ENCODE measurements around the gene USP54. TPM values are rescaled to one million over a fixed set of nuclear protein-coding genes. Genes with fewer than 3 reads are reported as not detected.
"Not testable (repeated sequence)": the region's sequence is repeated elsewhere in the genome, so short reads cannot be mapped to it uniquely, and the experiment has no call there.

USP54 gene
- 19.2 and 43.2 TPM in 2 replicates for total RNA-seq (2014; rRNA removed)
- 7.5 TPM for polyA plus RNA-seq (2012)

GRCh38 chr10:73590881-73591799 lies at the start of gene USP54:
Gene USP54, minus strand, starts transcription at chr10:73591342. Its CDS starts 15,684 bp downstream, at chr10:73575658.
- DNase-seq (ENCODE audit: low read depth): peak; percentile 92

- DNase-seq (ENCODE audit: low read depth): no peak
Measured at GRCh38 chr10:73639286-73639685, 48.1 kb upstream of the USP54 start.

GRCh38 chr10:73635781-73636180 lies 44.6 kb upstream of the USP54 start:
- no peak for DNase-seq (ENCODE audit: low read depth)

- DNase-seq (ENCODE audit: low read depth): peak; percentile 19
Measured at GRCh38 chr10:73634421-73634820, 43.3 kb upstream of the USP54 start.

DNA sequence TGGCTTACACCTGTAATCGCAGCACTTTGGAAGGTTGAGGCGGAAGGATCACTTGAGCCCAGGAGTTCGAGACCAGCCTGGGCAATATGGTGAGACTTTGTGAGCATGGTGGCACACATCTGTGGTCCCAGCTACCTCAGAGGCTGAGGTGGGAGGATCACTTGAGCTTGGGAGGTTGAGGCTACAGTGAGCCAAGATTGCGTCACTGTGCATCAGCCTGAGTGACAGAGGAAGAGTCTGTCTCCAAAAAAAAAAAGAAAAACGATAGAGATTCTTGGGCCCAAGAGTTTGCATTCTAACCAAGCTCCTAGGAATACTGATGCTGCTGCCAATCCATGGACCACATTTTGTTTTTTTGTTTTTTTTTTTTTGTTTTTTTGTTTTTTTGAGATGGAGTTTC lies 38.0 kb upstream of the USP54 start:
- DNase-seq (ENCODE audit: low read depth): no peak

DNA sequence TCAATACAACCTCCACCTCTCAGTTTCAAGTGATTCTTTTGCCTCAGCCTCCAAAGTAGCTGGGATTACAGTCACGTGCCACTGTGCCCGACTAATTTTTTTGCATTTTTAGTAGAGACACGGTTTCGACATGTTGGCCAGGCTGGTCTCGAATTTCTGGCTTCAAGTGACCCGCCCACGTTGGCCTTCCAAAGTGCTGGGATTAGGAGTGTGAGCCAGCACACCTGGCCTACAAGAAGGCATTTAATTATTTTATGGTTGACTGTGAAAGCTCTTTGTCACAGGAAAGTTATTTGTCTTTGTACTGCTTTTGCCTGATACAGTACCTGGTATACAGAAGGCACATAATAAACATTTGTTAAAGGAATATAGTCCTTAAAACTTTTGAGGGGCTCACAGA lies 37.3 kb upstream of the USP54 start:
- DNase-seq (ENCODE audit: low read depth): no peak

DNA sequence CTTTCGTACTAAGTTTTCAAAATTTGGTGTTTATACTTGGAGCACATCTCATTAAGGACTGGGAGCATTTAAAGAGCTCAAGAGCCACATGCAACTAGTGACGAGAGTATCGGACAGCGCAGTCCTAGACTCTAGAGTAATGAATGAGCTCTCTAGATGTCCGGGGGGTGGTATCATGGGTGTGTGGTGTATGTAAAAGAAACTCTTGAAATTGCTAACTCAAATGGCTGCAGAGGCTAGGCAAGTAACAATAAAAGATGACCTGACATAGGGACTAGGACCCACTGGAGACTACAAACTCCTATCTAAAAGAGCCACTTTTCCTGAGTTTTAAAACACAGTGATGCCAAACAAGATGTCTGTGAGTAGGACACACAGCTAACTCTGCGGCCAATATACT lies 36.2 kb upstream of the USP54 start:
- DNase-seq (ENCODE audit: low read depth): no peak

DNA sequence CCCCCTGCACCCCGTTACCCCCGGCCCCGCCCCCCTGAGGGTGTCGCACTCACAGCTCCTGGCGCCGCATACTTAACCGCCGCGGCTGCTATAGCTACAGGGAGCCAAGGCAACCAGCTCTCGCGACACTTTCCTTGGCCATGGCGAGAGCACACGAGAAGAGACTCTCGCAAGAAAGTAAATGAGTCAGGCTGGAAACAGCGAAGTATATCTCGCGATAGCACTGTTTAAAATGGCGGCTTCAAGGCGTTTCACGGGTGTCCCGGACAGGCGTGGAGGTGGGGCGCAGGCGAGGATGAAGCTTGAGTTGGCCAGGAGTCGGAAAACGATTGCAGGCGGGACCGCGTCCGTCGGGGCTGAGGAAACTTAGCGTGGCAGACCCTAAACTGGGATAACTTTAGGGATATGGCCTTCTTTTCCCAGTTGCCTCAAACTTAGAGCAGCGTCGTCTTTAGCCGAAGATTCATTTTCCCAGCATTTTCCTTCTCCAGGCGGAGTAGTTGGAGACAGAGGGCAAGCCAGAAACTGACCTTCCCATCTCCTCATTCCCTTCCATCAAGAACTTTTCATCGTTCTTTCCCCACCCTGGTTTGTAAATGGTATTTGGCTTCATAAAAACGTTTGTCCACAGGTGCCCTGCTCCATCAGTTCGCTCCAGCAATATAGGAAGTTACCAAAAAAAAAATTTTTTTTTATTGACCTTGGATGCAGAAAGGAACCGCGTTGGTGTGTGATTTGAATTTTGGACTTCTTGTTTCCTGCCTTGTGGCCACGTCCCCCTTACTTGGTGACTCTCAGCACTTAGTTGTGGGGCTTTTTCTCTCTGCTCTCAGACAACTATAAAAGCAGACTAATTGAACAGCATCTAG lies 35.0 kb upstream of the USP54 start:
- peak; percentile 98 for DNase-seq (ENCODE audit: low read depth)

DNA sequence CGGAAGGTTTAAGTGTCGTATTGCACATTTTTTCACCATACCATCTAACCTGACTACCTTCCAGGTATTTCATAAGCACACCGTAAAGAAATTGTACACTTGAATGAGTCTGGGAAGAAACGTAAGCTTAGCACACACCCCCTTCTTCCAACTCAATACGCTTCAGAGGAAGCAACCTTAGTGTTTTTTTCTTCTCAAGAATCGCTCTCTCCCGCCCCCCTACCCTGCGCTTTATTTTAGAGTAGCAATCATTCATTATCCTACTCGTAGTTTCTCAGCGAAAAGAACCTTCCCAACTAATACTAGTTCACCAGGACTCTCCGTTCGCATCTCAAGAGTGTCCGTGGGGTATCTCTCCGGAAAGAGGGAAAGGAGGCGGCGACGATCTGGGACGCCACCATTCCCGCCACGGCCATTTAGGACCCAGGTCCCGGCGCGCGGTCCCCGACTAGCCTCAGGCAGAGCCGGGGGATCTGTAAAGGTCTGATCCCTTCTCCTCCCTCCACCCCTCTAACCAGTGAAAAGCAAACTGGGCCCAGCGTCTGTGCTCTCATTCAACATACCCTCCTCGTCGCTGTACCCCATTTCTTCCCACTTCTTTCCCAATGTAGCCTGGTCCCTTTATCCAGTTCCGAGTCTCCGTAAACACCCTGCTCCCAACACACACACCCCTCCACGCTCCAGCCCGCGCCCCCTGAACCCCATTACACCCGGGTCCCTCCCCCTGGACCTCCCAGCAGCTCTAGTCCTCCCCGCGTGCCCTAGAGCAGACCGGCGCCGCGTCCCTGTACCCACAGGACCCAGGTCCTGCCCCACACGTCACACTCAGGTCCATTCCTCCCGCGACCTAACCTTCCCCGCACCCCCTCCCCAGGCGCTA lies 34.1 kb upstream of the USP54 start:
- peak; percentile 27 for DNase-seq (ENCODE audit: low read depth)

DNA sequence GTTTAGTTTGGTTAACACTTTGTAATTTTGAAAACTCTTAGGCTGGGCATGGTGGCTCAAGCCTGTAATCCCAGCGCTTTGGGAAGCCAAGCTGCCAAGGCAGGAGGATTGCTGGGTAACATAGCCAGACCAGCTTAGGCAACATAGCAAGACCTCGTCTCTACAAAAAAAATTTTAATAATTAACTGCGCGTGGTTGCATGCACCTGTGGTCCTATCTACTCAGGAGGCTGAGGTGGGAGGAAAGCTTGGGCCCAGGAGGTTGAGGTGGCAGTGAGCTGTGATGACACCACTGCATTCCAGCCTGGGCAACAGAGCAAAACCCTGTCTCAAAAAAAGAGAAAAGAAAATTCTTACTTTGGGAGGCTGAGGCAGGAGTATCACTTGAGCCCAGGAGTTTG lies 31.9 kb upstream of the USP54 start:
- no peak for DNase-seq (ENCODE audit: low read depth)

DNA sequence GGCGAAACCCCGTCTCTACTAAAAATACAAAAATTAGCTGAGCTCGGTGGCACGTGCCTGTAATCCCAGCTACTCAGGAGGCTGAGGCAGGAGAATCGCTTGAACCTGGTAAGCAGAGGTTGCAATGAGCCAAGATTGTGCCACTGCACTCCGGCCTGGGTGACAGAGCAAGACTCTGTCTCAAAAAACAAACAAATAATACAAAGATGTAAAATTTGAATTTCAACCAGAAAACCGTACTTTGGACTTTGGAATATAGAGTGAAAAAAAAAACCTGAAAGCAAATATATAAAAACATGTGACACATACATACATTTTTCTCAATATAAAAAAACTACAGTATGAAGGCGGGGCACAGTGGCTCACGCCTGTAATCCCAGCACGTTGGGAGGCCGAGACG lies 29.8 kb upstream of the USP54 start:
- DNase-seq (ENCODE audit: low read depth): not testable (repeated sequence)

- DNase-seq (ENCODE audit: low read depth): not testable (repeated sequence)
Measured at GRCh38 chr10:73617143-73617542, 26.0 kb upstream of the USP54 start.

- no peak for DNase-seq (ENCODE audit: low read depth)
Measured at GRCh38 chr10:73614720-73615119, 23.6 kb upstream of the USP54 start.

GRCh38 chr10:73609116-73609515 lies 18.0 kb upstream of the USP54 start:
- DNase-seq (ENCODE audit: low read depth): no peak

DNA sequence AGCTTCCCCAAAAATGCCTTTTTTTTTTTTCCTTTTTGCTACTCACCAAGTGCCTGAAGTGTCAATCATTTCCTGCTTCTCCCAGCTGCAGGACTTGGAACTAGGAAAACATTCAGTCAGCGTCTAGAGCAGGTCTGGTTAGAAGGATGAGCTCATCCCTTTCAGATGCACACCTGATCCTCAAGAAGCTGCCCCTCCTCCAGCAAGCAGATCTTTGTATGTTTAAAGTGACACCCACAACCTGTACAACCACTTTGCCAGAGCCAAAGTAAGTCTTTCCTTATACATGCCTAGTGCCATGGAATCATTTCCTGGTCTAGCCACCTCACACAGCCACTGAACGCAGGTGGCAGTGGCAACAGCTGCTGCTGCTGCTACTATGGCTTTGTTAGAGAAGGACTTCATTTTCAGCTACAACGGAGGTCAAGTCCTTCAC lies 10.4 kb upstream of the USP54 start:
- DNase-seq (ENCODE audit: low read depth): peak; percentile 30

- peak; percentile 69 for DNase-seq (ENCODE audit: low read depth)
Measured at GRCh38 chr10:73597346-73597745, 6.2 kb upstream of the USP54 start.

DNA sequence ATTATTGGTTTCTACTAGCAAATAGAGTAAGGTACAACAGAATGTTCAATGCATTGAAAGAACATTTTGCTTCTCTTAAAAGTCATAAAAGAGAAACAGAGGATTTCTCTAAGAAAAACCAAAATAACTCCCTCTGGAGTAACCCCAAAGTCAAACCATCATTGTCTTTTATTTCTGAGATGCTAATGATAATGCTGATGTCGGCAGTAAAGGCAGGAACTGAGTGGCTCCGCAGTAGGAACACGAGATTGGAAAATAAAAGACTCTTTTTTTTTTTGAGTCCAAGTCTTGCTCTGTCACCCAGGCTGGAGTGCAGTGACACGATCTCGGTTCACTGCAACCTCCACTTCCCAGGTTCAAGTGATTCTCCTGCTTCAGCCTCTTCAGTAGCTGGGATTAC lies 2.7 kb upstream of the USP54 start:
- no peak for DNase-seq (ENCODE audit: low read depth)

- no peak for DNase-seq (ENCODE audit: low read depth)
Measured at GRCh38 chr10:73593110-73593509, 2.0 kb upstream of the USP54 start.

- peak; percentile 84 for DNase-seq (ENCODE audit: low read depth)
Measured at GRCh38 chr10:73591935-73592699, 975 bp upstream of the USP54 start.

DNA sequence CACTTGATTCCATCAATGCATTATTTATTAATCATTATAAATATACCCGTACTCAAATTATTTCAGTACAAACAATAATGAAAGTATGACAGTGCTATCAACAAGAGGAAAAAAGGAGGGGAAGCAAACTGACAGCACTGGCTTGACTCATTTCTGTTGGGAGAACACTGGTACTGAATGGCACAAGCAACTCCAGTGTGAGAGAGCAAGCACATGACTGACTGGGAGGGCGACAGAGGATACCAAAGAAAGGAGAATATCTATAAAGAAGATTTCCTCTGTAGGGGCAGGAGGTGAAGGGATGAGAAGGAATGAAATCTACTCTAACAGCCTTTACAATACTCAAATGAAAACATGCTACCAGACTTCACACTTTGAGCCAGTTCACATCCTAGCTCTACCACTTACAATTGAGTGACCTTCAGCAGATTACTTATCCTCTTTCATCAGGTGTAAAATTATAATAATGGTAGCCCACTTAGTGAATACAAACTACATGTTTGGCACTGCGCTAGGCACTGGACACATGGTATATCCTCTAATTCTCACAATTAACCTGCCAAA lies 1.5 kb downstream of the USP54 start:
- DNase-seq (ENCODE audit: low read depth): peak; percentile 75
